Epithelial cell of esophagus (primary cell): Measurements from ENCODE around the gene PAX7.

Experiments
- DNase-seq: peaks from one replicate; pipeline ENCODE4 v3.0.0; 2010; ENCODE audit warnings: low read depth
- H3K4me3 ChIP-seq: 2 replicates; pipeline ENCODE4 v1.5.1; 2011; ENCODE audit warnings: mild to moderate bottlenecking, low read length, control low read depth
- TF ChIP-seq, protein P1 (sequence below): IDR thresholded peaks from 2 replicates; pipeline ENCODE4 v1.5.1; 2011; ENCODE audit warnings: low read depth, mild to moderate bottlenecking, low read length, control low read depth, inconsistent platforms; ENCODE audit not compliant: insufficient read depth; ENCODE audit errors: missing control alignments

Gene PAX7

DNA sequence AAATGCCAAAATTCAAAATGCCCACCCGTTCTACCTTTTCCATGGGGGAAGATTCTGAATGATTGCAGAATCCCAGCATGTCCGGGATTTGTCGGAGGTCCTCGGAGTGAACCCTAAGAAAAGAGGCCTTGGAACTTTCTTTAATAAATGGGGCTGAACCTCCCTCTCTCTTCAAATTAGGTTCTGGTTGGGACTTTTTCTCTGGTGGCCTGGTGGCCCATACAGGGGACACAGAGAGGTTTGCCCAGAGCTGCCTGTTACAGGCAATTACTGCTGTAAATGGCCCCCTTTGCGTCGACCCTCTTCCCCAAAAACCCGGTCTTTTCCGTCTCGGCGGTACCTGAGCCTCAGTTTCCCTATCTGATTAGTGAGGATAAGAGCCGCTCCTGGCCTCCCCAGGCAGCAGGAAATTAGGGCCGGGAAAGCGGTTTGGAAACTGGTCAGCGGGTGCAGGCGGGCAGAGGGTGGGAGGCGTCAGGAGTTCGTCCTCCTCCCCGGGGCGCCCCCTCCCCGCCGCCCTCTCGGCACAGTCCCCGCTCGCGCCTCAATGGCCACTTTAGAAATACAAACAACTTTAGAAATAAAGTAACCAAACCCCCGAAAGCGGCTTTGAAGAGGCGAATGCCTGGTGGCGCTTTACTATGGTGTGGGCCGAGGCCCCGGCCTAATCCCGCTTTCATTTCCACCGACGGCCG, 15.6 kb downstream of the PAX7 start:
- no peak overlapping the region for H3K4me3 ChIP-seq
- TF ChIP-seq, protein P1, sequence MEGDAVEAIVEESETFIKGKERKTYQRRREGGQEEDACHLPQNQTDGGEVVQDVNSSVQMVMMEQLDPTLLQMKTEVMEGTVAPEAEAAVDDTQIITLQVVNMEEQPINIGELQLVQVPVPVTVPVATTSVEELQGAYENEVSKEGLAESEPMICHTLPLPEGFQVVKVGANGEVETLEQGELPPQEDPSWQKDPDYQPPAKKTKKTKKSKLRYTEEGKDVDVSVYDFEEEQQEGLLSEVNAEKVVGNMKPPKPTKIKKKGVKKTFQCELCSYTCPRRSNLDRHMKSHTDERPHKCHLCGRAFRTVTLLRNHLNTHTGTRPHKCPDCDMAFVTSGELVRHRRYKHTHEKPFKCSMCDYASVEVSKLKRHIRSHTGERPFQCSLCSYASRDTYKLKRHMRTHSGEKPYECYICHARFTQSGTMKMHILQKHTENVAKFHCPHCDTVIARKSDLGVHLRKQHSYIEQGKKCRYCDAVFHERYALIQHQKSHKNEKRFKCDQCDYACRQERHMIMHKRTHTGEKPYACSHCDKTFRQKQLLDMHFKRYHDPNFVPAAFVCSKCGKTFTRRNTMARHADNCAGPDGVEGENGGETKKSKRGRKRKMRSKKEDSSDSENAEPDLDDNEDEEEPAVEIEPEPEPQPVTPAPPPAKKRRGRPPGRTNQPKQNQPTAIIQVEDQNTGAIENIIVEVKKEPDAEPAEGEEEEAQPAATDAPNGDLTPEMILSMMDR, result no peak
- DNase-seq, result no peak

DNA sequence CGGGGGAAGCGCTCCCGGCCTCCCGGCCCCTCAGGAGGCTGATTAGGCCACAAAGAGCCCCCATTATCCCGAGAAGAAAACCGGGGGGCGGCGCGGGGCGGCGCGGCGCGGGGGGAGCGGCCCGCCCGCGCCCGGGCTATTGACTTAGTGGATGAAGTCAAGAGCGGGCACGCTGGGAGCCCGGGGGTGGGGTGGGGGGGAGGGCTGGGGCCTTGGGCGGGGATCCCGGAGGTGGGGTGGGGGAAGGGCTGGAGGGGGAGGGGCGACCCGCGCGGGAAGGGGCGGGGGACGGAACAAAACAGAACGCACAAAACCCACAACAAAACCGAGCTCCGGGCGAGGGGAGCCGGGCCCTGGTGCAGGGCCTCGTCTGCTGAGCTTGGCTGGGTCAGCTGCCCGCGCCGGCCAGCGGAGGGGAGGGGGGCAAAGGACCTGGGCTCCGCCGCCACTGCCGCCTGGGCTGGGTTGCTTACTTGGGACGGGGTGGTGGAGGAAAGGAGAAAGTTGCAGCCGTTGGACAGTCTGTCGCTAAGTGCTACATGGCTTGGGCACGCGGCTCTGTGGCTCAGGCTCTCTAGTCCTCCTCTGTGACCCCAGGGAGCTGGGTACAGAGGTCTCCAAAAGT, 16.3 kb downstream of the PAX7 start:
- no peak overlapping the region for H3K4me3 ChIP-seq
- TF ChIP-seq, protein P1, result no peak
- no peak for DNase-seq

- no peak overlapping the region for H3K4me3 ChIP-seq
- TF ChIP-seq, protein P1, result no peak
- DNase-seq, result no peak
Measured at GRCh38 chr1:18647681-18648214, 17.1 kb downstream of the PAX7 start.

DNA sequence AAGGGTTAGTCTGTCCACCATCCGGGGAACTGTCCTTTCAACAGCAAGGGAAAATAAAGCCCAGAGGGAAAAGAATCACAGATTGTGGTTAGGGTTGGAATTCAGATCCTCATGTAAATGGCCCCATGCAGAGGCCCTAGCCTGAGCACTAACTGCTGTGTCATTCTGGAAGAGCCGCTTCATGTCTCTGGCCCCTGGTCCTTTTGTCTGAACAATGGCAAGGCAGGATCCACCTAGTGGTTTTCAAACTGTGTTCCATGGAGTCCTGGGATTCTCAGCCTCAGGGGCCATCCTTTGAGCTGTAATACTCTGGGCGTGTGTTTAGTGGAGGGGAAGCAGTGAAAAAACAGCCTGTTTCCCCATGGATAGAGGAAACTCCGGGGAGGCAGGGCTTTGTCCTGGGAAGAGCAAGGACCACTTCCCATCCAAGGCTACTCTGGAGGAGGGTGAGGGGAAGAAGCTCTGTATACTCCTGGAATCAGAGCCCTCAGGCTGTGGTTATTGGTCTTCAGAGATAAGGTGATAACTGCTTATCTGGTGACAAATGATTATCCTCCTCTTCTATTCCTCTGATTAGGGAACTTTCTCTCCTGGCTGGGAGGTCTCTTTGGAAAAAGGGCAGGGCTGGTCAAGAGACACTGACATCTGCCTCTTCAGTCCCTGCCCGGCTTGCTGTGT, 19.2 kb downstream of the PAX7 start:
- TF ChIP-seq, protein P1, result no peak
- no peak overlapping the region for H3K4me3 ChIP-seq
- no peak for DNase-seq

- no peak for DNase-seq
- TF ChIP-seq, protein P1, result no peak
- no peak overlapping the region for H3K4me3 ChIP-seq
Measured at GRCh38 chr1:18651713-18652112, 21.1 kb downstream of the PAX7 start.

DNA sequence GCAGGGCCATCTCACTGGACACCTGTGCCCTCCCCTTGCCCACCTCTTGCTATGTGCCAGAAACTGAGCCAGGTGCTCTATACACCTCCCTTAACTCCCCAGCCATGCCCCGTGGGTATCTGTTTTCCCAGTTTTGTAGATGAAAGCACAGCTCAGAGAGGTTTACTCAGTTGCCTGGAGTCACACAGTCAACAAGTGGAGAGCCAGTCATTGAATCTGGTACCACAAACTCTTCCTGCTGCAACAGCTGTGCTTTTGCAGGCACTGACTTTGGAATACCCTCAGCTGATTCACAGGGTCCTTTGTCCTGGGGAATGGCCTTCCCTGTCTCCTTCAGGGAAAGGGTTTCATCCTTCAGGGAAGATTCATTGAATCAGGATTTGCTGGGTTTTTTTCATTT, 22.1 kb downstream of the PAX7 start:
- no peak overlapping the region for H3K4me3 ChIP-seq
- TF ChIP-seq, protein P1, result no peak

More for the DNA sequence above, 22.1 kb downstream of the PAX7 start:
- DNase-seq, result no peak
